Endothelial cell (in vitro differentiated cells): Measurements from ENCODE around the gene ITPR2. TPM values are rescaled to one million over a fixed set of nuclear protein-coding genes. Genes with fewer than 3 reads are reported as not detected.

Experiments used
- DNase-seq: peaks from one replicate; pipeline ENCODE4 v3.0.0; 2021; ENCODE audit warnings: low spot score
- H3K27ac Mint-ChIP-seq: one replicate; pipeline ENCODE4 v1.8.0; 2021; ENCODE audit warnings: mixed read lengths, inconsistent platforms; ENCODE audit not compliant: unreplicated experiment
- H3K27me3 Mint-ChIP-seq: one replicate; pipeline ENCODE4 v1.8.0; 2021; ENCODE audit warnings: mild to moderate bottlenecking, moderate library complexity, mixed read lengths, inconsistent platforms; ENCODE audit not compliant: unreplicated experiment
- H3K36me3 Mint-ChIP-seq: one replicate; pipeline ENCODE4 v1.8.0; 2021; ENCODE audit warnings: mild to moderate bottlenecking, low read depth, mixed read lengths, inconsistent platforms; ENCODE audit not compliant: unreplicated experiment
- H3K4me1 Mint-ChIP-seq: one replicate; pipeline ENCODE4 v1.8.0; 2021; ENCODE audit warnings: mild to moderate bottlenecking, mixed read lengths, inconsistent platforms; ENCODE audit not compliant: unreplicated experiment
- H3K4me3 Mint-ChIP-seq: one replicate; pipeline ENCODE4 v1.8.0; 2021; ENCODE audit warnings: mild to moderate bottlenecking, mixed read lengths, inconsistent platforms; ENCODE audit not compliant: unreplicated experiment
- H3K9me3 Mint-ChIP-seq: one replicate; pipeline ENCODE4 v1.8.0; 2021; ENCODE audit warnings: mixed read lengths, inconsistent platforms; ENCODE audit not compliant: unreplicated experiment
- CTCF ChIP-seq: fragments of 200-600 bp; sonication (generic); IDR thresholded peaks from one replicate; pipeline ENCODE4 v1.5.0; 2021; ENCODE audit warnings: antibody characterized with exemption; ENCODE audit not compliant: unreplicated experiment
- total RNA-seq: library from RNA; stranded (reverse); fragmentation: NEBNext Ultra II Directional; extraction: Animal tissue kit (Norgen Biotek cat#: 25700); gene quantifications from one replicate; pipeline ENCODE4 v1.2.1, GENCODE V29; 2021; ENCODE audit not compliant: unreplicated experiment

The ITPR2 gene
- total RNA-seq, 1 donor from 2014 or later: 33.8 TPM

- no peaks in the 10 kb centered on the region for H3K9me3 Mint-ChIP-seq
- no peak for DNase-seq
- H3K27ac Mint-ChIP-seq: no peak overlapping the region
- no peak for TF ChIP-seq CTCF
- no peak overlapping the region for H3K4me3 Mint-ChIP-seq
- no peaks in the 10 kb centered on the region for H3K27me3 Mint-ChIP-seq
- H3K4me1 Mint-ChIP-seq: peaks cover 26% of the 10 kb centered on the region
- peaks cover 20% of the 10 kb centered on the region for H3K36me3 Mint-ChIP-seq
Measured at GRCh38 chr12:26688344-26688904, 144.6 kb downstream of the ITPR2 start.

- peaks cover 36% of the 10 kb centered on the region for H3K36me3 Mint-ChIP-seq
- H3K9me3 Mint-ChIP-seq: no peaks in the 10 kb centered on the region
- no peak overlapping the region for H3K27ac Mint-ChIP-seq
Measured at GRCh38 chr12:26686408-26686807, 146.6 kb downstream of the ITPR2 start.

GRCh38 chr12:26684101-26684500 lies 148.9 kb downstream of the ITPR2 start:
- no peak overlapping the region for H3K27ac Mint-ChIP-seq
- no peaks in the 10 kb centered on the region for H3K27me3 Mint-ChIP-seq
- H3K36me3 Mint-ChIP-seq: peaks cover 39% of the 10 kb centered on the region
- DNase-seq: no peak
- peak overlapping the region; percentile 68 for H3K4me3 Mint-ChIP-seq
- H3K4me1 Mint-ChIP-seq: peaks cover 24% of the 10 kb centered on the region
- no peaks in the 10 kb centered on the region for H3K9me3 Mint-ChIP-seq
- TF ChIP-seq CTCF: no peak

More at GRCh38 chr12:26686408-26686807, 146.6 kb downstream of the ITPR2 start:
- H3K4me1 Mint-ChIP-seq: peaks cover 32% of the 10 kb centered on the region
- no peaks in the 10 kb centered on the region for H3K27me3 Mint-ChIP-seq
- H3K4me3 Mint-ChIP-seq: peak overlapping the region; percentile 43
- TF ChIP-seq CTCF: no peak
- DNase-seq: no peak

GRCh38 chr12:26683443-26683842 lies 149.6 kb downstream of the ITPR2 start:
- Mint-ChIP-seq H3K27me3 (no peaks in the 10 kb centered on the region), H3K9me3 (no peaks in the 10 kb centered on the region), H3K27ac (no peak overlapping the region), H3K4me1 (peaks cover 30% of the 10 kb centered on the region), H3K36me3 (peaks cover 39% of the 10 kb centered on the region), H3K4me3 (peak overlapping the region; percentile 68)
- no peak for TF ChIP-seq CTCF
- no peak for DNase-seq

- H3K4me3 Mint-ChIP-seq: no peak overlapping the region
- no peak overlapping the region for H3K27ac Mint-ChIP-seq
- no peak for TF ChIP-seq CTCF
- no peaks in the 10 kb centered on the region for H3K27me3 Mint-ChIP-seq
- H3K9me3 Mint-ChIP-seq: no peaks in the 10 kb centered on the region
- peaks cover 32% of the 10 kb centered on the region for H3K36me3 Mint-ChIP-seq
- DNase-seq: no peak
- peaks cover 41% of the 10 kb centered on the region for H3K4me1 Mint-ChIP-seq
Measured at GRCh38 chr12:26680727-26681455, 152.1 kb downstream of the ITPR2 start.
